NCI-H1694 treated with DMSO at 0.1 percent for 48 hours (cell line): Measurements from ENCODE around the gene RSPO4.
A peak's percentile ranks its signal among the peaks of the same experiment; 100 is the strongest.
"Not testable (repeated sequence)": the region's sequence is repeated elsewhere in the genome, so short reads cannot be mapped to it uniquely, and the experiment has no call there.

Experiments used
- DNase-seq: peaks from one replicate; lab custom pipeline; 2025; lab: John Stamatoyannopoulos, UW

RSPO4 gene

GRCh38 chr20:1003920-1004697, 2.0 kb upstream of the RSPO4 start:
- DNase-seq, result no peak

DNA sequence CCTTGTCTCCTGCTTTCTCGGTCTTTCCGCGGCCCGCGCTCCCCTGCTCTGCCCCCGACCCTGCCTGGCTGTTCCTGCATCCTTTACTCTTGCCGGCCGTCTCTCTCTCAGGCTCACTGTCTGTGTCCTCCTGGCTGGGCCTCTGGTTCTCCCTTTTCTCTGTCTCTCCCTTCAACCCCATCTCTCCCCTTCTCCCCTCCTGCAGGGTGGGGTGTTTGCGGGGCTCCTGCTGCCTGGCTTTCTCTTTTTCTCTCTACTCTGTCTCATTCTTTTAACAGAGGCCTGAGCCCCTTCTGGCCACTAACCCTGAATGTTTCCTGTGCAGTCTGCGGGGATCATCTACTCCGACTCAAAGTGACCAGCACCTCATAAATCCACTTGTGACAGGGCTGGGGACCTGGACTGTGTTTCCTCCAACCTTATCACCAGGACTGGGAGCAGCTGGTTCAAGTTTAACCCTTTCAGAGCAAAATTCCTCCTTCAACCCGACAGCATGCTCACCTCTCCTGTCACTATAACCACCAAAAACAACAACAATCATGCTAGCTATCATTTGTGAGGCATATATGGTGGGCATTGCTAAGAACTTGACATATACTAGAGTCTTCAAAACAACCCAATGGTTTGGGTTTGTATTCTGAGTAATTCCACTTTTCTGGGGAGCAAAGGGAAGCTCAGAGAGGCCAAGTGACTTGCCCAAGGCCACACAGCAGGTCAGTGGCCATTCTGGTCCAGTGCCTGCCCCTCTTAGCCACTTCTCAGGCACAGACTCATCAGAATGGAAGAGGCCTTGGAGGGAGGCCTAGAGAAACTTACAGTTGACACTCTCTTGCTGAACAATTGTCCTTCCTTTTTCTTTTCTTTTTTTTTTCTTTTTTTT, 811 bp upstream of the RSPO4 start:
- DNase-seq, result no peak

DNA sequence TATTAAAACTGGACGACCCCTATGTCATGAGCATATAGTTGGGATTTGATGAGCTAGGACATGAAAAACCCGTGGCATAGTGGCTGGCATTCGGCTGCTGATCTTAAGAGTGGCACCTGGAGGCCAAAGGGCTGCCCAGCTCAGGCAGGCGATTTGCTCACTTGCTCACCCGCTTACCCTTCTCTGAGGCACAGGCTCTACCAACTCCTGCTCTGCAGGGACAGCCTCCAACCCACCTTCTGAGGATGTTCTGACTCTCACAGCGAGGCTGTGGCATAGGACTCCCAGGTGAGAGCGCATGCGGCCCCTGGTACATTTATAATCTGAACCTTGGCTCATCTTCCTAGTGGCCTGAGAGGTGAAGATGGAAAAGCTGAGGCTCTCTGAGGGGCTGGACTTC, 995 bp downstream of the RSPO4 start:
- no peak for DNase-seq

DNA sequence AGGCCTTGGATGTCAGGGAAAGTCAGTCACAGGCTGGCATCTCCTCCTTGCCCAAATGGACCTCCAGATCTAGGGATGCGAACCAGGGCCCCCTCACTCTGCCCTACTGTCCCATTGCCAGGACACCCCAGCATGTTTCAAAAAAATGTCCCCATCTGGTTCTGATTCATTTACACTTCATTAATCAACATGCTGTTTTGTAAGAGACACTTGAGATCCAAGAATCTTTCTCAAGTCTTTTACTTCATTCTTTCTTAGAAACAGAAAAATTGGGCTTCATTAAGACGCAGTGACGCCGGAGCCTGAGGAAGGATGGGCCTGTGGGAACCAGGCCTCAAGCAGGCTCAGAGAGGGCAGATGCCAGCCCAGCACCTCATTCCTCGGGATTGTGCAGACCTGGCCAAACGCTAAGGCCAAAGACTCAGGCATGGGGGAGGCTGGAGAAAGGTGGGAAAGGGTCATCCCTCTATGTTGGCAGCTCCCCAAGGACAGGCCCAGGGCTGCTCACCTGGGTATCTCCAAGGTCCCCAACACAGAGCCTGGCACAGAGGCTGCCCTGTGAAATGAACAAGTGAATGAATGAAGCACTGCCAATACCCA, 3.8 kb downstream of the RSPO4 start:
- no peak for DNase-seq

GRCh38 chr20:997486-997885, 4.6 kb downstream of the RSPO4 start:
- DNase-seq, result no peak

DNA sequence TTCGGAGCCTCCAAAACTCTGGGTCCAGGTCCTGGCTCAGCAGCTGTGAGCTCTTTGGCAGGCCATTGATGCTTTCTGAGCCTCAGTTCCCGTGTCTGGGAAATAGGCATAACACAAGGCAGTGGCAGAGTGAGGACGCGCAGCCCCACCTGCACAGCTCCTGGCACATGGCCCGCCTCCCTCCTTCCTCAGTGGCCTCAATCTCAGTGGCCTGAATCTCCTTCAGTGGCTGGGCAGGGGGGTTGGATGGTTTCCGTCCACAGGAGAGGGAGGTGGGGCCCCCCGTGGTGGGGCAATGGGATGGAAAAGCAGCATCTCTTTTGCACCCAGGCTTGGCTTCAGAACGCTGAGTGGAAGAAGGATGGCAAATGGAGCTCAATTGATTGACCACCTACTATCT, 5.1 kb downstream of the RSPO4 start:
- no peak for DNase-seq

- no peak for DNase-seq
Measured at GRCh38 chr20:995170-995569, 6.9 kb downstream of the RSPO4 start.

- no peak for DNase-seq
Measured at GRCh38 chr20:992801-993535, 9.1 kb downstream of the RSPO4 start.

DNA sequence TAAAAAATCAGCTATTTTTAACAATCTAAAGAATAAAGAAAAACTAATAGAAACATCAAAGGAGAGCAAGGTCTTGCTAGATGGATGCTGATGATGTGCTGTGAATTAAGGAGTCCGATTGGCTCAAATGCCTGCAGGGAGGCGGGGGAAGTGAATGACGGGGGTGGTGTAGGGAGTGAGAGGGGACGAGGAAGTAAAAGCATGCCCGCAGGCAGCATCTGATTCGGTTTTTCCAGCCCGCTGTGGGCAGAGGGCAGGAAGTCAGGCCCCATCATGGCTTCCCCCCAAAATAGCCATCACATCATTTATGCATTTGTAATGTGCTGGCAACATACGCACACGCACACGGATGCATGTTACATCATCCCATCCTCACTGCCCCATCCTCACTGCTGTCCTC, 10.3 kb downstream of the RSPO4 start:
- no peak for DNase-seq

DNA sequence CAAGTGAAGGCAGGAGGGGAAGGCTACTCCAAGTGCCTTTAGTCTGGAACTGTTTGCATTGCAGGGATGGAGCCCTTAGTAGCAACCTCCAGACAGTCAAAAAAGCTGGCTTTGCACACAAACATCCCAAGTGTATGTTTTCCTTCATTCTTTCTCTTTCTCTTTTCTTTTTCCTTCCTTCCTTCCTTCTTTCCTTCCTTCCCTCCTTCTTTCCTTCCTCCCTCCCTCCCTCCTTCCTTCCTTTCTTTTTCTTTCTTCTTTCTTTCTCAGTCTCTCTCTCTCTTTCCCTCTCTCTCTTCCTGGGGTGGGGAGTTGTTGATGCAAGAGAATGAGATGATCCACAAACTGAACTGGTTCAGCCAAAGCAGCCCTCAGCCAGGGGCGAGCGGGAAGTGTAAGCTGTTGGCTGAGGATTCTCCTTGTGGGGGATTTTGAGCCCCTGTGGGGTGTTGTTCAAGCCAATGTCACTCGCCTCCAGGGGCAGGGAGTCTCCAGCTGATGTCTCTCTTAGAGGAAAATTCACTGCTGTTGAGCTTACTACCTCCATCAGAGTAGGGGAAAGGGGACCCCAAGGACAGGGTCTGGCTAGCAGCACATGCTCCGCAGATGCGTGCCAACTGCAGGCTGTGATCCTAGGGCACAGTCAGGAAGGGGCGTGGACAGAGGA, 11.7 kb downstream of the RSPO4 start:
- DNase-seq, result no peak

DNA sequence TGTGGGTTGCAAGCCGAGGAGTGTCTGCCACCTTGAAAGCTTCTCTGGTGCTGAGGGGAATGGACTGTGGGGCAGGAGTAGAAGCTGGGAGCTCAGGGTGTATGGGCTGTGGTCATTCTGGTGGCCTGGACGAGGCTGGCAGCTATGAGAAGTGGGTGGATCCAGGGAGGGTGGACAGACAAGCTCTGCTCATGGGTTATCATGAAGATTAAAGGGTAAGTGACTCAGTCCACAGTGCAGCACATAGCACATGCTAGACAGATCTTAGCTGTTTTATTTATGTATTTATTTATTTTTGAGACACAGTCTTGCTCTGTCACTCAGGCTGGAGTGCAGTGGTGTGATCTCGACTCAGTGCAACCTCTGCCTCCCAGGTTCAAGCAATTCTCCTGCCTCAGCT, 13.8 kb downstream of the RSPO4 start:
- DNase-seq, result no peak

- DNase-seq, result no peak
Measured at GRCh38 chr20:987677-988076, 14.4 kb downstream of the RSPO4 start.

GRCh38 chr20:986733-987355, 15.3 kb downstream of the RSPO4 start:
- no peak for DNase-seq

GRCh38 chr20:984994-985393, 17.1 kb downstream of the RSPO4 start:
- DNase-seq, result not testable (repeated sequence)

GRCh38 chr20:982754-983153, 19.4 kb downstream of the RSPO4 start:
- DNase-seq, result no peak

GRCh38 chr20:977021-977420, 25.1 kb downstream of the RSPO4 start:
- DNase-seq, result no peak

GRCh38 chr20:976033-976432, 26.1 kb downstream of the RSPO4 start:
- DNase-seq, result no peak

DNA sequence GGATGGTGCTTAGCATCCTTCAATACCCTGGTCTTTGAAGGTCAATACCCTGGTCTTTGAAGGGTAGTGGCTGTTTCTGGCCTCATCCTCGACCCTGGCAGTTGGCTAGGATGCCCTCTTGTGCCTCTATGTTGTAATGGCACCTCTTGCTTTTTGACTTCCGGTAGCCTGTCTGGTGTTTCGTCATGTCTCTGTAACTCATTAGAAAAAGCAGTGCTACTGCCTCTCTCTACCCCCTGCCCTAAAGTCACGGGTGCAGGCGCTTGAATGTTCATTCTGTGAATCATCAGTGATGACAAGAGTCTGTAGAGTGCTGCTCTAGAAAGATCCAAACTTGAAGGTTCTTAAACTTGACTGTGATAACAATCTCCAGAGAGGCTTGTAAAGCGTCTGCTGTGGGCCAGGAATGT, 28.3 kb downstream of the RSPO4 start:
- DNase-seq, result peak; percentile 1

DNA sequence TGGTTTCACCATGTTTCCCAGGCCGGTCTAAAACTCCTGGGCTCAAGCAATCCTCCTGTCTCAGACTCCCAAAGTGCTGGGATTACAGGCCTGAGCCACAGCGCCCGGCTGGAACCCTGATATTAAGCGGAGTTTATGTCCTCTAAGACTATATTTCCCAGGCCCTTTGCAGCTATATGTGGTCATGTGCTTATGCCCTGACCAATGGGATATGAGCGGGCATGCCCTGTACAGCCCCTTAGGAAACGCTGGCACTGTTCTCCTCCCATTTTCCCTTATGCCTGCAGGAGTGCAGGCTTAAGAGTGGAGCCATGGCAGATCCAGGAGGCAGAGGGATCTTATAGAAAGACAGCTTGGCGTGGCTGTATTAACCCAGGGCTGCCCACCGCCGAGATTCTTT, 29.9 kb downstream of the RSPO4 start:
- DNase-seq, result no peak

- no peak for DNase-seq
Measured at GRCh38 chr20:971346-971745, 30.8 kb downstream of the RSPO4 start.

GRCh38 chr20:969868-970267, 32.2 kb downstream of the RSPO4 start:
- no peak for DNase-seq
